Gastroesophageal sphincter (tissue), 4 donors: ENCODE results near the gene ARHGEF4. TPM values are rescaled to one million over a fixed set of nuclear protein-coding genes. Genes with fewer than 3 reads are reported as not detected.

ENCODE experiments used
- ATAC-seq: fragments of 150-250 bp; one replicate; pipeline ENCODE4 v1.9.1; 2016; ENCODE audit warnings: mild to moderate bottlenecking, moderate library complexity
- H3K27ac ChIP-seq, 4 donors: fragments of 200-600 bp; sonication (generic) in 3 of 4; 1 replicate in 3 of 4; 2 replicates in 1 of 4; pipeline ENCODE4 v1.5.1; 2016 to 2019
- H3K27me3 ChIP-seq: fragments of 200-600 bp; sonication (generic); one replicate; pipeline ENCODE4 v1.5.1; 2019
- H3K36me3 ChIP-seq, 2 donors: fragments of 200-600 bp; sonication (generic); one replicate each; pipeline ENCODE4 v1.5.1; 2019; ENCODE audit warnings: control low read depth in 1 of 2
- H3K4me1 ChIP-seq, 3 donors: fragments of 200-600 bp; sonication (generic); 1 replicate in 2 of 3; 2 replicates in 1 of 3; pipeline ENCODE4 v1.5.1; 2016 to 2019; ENCODE audit warnings: control low read depth in 2 of 3
- H3K4me3 ChIP-seq, 2 donors: fragments of 200-600 bp; sonication (generic); one replicate each; pipeline ENCODE4 v1.5.1; 2019; ENCODE audit warnings: mild to moderate bottlenecking in 1 of 2, moderate library complexity in 1 of 2
- H3K9me3 ChIP-seq, 3 donors: fragments of 200-600 bp; sonication (generic); one replicate each; pipeline ENCODE4 v1.5.1; 2017 to 2019; ENCODE audit warnings: control low read depth in 2 of 3
- EP300 ChIP-seq: sonication (generic); formaldehyde crosslinking; IDR thresholded peaks from one replicate; pipeline ENCODE4 v1.6.1; 2017; ENCODE audit warnings: antibody characterized with exemption, mild to moderate bottlenecking
- POLR2A ChIP-seq, 2 donors: fragments of 450-650 bp; IDR thresholded peaks; one replicate each; pipeline ENCODE4 v1.6.1; 2017; ENCODE audit warnings: antibody characterized with exemption in 2 of 2, mild to moderate bottlenecking in 2 of 2, moderate library complexity in 1 of 2
- POLR2AphosphoS5 ChIP-seq: sonication (generic); formaldehyde crosslinking; IDR thresholded peaks from one replicate; pipeline ENCODE4 v1.6.1; 2017; ENCODE audit warnings: antibody characterized with exemption
- WGBS, 2 donors: methylation state at CpG; one replicate each; pipeline ENCODE4 v1.1.5; 2018; ENCODE audit warnings: low coverage in 1 of 2; 5-methylcytosine and 5-hydroxymethylcytosine counted together
- total RNA-seq, 4 donors: library from RNA; depleted of rRNA; stranded (reverse); fragments of >200 nt; gene quantifications; one replicate each; pipeline ENCODE4 v1.1.0, GENCODE V29; 2016
- TF ChIP-seq, protein P1 (sequence below), 4 experiments: fragments of 200-600 bp in 2 of 4; fragments of 450-650 bp in 2 of 4; sonication (generic) in 1 of 4; IDR thresholded peaks; one replicate each; pipeline ENCODE4 v1.5.1; 2017 to 2019; ENCODE audit warnings: antibody characterized with exemption in 4 of 4, mild to moderate bottlenecking in 2 of 4, moderate library complexity in 2 of 4

Gene ARHGEF4
- total RNA-seq, 4 donors from 2014 or later: 15.9 to 59.5 (median 21.8) TPM

DNA sequence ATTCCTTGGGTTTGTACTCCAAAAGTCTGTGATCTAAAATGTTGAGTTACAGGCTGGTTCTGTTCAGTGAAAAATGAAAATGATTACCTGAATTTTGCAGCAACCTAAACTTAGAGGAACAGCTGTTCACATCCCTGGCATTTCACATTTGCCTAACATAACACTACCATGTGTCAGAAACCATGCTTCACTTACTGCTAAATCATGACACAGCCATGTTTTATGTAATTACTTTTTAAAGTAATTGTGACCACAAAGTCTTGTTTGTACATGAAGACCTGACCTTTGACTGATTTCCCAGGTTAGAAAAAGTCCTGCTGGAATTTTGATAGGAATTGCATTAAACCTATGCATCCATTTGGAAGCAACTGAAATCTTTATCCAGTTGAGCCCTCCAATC, 177.4 kb downstream of the ARHGEF4 start:
- Histone ChIP-seq H3K4me1 (peaks cover 0 to 5% (median 0%) of the 10 kb centered on the region in 3 donors), H3K27me3 (peaks cover 27% of the 10 kb centered on the region), H3K9me3 (no peaks in the 10 kb centered on the region), H3K27ac (no peak overlapping the region), H3K4me3 (no peak overlapping the region), H3K36me3 (no peaks in the 10 kb centered on the region)
- no peak for ATAC-seq
- TF ChIP-seq POLR2A (IDR thresholded peaks at IDR 0.05) (no peak), POLR2AphosphoS5 (no peak), EP300 (no peak)
- TF ChIP-seq, protein P1, sequence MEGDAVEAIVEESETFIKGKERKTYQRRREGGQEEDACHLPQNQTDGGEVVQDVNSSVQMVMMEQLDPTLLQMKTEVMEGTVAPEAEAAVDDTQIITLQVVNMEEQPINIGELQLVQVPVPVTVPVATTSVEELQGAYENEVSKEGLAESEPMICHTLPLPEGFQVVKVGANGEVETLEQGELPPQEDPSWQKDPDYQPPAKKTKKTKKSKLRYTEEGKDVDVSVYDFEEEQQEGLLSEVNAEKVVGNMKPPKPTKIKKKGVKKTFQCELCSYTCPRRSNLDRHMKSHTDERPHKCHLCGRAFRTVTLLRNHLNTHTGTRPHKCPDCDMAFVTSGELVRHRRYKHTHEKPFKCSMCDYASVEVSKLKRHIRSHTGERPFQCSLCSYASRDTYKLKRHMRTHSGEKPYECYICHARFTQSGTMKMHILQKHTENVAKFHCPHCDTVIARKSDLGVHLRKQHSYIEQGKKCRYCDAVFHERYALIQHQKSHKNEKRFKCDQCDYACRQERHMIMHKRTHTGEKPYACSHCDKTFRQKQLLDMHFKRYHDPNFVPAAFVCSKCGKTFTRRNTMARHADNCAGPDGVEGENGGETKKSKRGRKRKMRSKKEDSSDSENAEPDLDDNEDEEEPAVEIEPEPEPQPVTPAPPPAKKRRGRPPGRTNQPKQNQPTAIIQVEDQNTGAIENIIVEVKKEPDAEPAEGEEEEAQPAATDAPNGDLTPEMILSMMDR (IDR thresholded peaks at IDR 0.05): no peak

DNA sequence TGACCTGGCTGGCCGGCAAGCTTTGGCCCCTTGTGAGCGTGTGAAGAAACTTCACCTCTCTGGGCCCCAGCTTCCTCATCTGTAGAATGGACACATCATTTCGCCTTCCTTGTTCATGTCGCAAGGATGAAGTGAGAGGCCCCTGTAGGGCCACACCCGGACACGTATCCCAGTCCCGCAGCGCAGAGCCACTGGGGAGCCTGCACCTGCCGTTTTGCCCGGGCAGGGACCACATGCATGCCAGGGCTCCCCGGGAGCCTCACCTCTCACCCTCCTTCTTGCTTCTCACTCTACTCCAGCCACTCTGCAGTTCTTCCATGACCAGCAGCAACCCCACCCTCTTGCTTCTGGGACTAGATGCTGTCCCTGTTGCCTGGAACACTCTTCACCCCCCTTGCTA, 179.1 kb downstream of the ARHGEF4 start:
- no peak for ATAC-seq
- Histone ChIP-seq H3K4me1 (peaks cover 0 to 5% (median 0%) of the 10 kb centered on the region in 3 donors), H3K27me3 (peaks cover 16% of the 10 kb centered on the region), H3K9me3 (no peaks in the 10 kb centered on the region), H3K27ac (no peak overlapping the region), H3K36me3 (no peaks in the 10 kb centered on the region), H3K4me3 (no peak overlapping the region)
- WGBS, 2 donors: 90 to 93% methylated on average over 8 to 9 of the region's 11 CpGs
- TF ChIP-seq EP300 (no peak), POLR2A (IDR thresholded peaks at IDR 0.05) (no peak), POLR2AphosphoS5 (no peak)
- TF ChIP-seq, protein P1 (IDR thresholded peaks at IDR 0.05): no peak

DNA sequence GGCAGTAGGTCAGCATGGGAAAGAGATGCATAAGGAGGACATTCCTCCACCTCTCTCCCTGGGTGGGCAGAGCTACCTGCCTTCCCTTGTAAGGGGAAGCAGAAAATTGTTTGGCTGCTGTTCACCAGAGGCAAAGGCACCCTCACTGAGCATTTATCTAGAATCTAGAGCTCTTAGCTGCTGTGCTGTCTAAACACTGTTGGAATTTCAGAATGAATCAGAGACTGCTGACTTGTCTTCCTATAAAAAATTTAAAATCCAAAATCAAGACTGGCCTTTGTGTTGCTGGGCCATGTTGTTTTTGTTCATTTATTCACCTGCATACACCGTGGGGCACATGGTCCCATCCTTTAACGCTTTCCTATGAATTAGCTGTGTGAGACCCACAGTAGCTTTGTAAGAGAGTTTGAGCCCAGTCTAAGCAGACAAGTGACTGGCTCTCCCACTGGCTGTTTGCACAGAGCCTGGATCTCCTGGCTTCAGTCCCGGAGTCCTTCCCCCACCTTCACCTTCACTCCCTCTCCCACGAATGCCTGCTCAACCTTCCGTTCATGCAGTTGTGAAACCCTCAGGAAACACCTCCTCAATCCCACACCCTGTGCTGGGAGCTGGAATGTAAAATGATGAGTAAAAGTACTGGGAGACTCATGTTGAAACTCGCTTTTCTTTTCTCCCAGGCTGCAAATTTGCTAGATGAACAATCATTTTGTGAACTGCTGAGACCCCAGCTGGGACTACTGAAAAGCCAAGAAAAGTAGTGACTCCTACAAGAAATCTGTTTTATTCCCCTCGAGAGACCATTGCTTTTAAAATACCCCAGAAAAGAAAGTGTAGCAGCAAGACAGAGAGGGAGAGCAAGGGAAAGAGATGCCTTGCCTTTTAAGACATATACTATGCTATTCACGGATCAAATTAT, 180.4 kb downstream of the ARHGEF4 start:
- no peaks in the 10 kb centered on the region for H3K9me3 ChIP-seq
- no peak for ATAC-seq
- no peaks in the 10 kb centered on the region for H3K36me3 ChIP-seq
- peaks cover 5% of the 10 kb centered on the region for H3K27me3 ChIP-seq
- 17 to 27% methylated on average over 4 to 5 of the region's 8 CpGs for WGBS, 2 donors
- TF ChIP-seq POLR2AphosphoS5: no peak
- no peak for TF ChIP-seq EP300
- no peak for TF ChIP-seq POLR2A (IDR thresholded peaks at IDR 0.05)
- TF ChIP-seq, protein P1 (IDR thresholded peaks at IDR 0.05): no peak
- peaks cover 0 to 5% (median 0%) of the 10 kb centered on the region in 3 donors for H3K4me1 ChIP-seq
- H3K27ac ChIP-seq: no peak overlapping the region
- H3K4me3 ChIP-seq: no peak overlapping the region

DNA sequence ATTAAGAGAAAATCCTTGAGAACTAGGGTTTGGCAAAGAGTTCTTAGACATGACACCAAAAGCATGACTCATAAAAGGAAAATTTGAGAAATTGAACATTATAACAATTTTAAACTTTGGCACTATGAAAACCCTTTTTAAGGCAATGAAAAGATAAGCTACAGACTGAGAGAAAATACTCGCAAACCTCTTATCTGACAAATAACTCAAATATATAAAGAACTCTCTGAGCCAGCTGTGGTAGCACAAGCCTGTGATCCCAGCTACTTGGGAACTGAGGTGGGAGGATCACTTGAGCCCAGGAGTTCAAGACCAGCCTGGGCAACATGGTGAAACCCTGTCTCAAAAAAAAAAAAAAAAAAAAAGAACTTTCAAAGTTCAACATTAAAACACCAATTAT, 186.0 kb downstream of the ARHGEF4 start:
- Histone ChIP-seq H3K9me3 (peaks cover 0 to 3% (median 0%) of the 10 kb centered on the region in 3 donors), H3K4me1 (no peaks in the 10 kb centered on the region), H3K36me3 (no peaks in the 10 kb centered on the region), H3K27ac (no peak overlapping the region), H3K4me3 (no peak overlapping the region), H3K27me3 (no peaks in the 10 kb centered on the region)
- ATAC-seq: no peak
- 11% methylated on average over 1 of the region's 1 CpG; no CpG with 5 or more reads in 1 of the 2 donors for WGBS, 2 donors
- TF ChIP-seq EP300 (no peak), POLR2AphosphoS5 (no peak), POLR2A (IDR thresholded peaks at IDR 0.05) (no peak)

DNA sequence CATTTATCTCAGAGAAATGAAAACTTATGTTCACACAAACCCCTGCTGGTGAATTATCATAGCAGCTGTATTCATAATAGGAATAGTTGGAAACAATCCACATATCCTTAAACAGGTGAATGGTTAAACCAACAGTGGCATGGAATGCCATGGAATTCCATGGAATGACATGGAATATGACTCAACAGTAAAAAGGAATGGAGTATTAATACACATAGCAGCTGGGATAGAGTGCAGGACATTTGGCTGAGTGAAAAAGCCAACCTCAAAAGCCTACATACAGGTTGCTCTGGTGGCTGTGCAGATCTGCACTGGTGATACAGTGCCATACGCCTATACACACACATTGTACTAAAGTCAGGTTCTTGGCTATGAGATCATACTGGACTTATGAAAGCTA, 187.0 kb downstream of the ARHGEF4 start:
- Histone ChIP-seq H3K36me3 (no peaks in the 10 kb centered on the region), H3K27ac (no peak overlapping the region), H3K27me3 (no peaks in the 10 kb centered on the region), H3K4me1 (no peaks in the 10 kb centered on the region), H3K9me3 (peaks cover 0 to 10% (median 0%) of the 10 kb centered on the region in 3 donors), H3K4me3 (no peak overlapping the region)
- TF ChIP-seq EP300 (no peak), POLR2A (IDR thresholded peaks at IDR 0.05) (no peak), POLR2AphosphoS5 (no peak)
- TF ChIP-seq, protein P1 (IDR thresholded peaks at IDR 0.05): no peak
- WGBS, 2 donors: 86 to 100% methylated on average over 1 of the region's 1 CpG
- no peak for ATAC-seq
